OCI-LY3 (cell line): Measurements from ENCODE around the gene SUSD1.
A peak's percentile ranks its signal among the peaks of the same experiment; 100 is the strongest.

Source experiments
- H2AFZ ChIP-seq: fragments of 200-600, 300-600 bp; shearing (Covaris generic); 2 replicates; pipeline ENCODE4 v1.6.0; 2014; ENCODE audit warnings: antibody characterized with exemption, low read depth, low read length
- H3K27ac ChIP-seq: fragments of 200-600, 300-600 bp; sonication (generic); 2 replicates; pipeline ENCODE4 v1.5.1; 2014; ENCODE audit warnings: mild to moderate bottlenecking, low read length, moderate library complexity, mixed read lengths
- H3K27me3 ChIP-seq: fragments of 200-600, 300-600 bp; sonication (generic); 2 replicates; pipeline ENCODE4 v1.6.1; 2014; ENCODE audit warnings: low read depth, low read length, mixed read lengths
- H3K36me3 ChIP-seq: fragments of 200-600, 300-600 bp; sonication (generic); replicated peaks from 2 replicates; pipeline ENCODE3; 2014; ENCODE audit warnings: low read depth, low read length, mixed read lengths
- H3K4me1 ChIP-seq: fragments of 300-600, 200-600 bp; sonication (generic); 2 replicates; pipeline ENCODE4 v1.6.1; 2014; ENCODE audit warnings: low read length, mixed read lengths
- H3K4me2 ChIP-seq: fragments of 200-600, 300-600 bp; sonication (generic); 2 replicates; pipeline ENCODE4 v1.6.1; 2014; ENCODE audit warnings: low read length, mixed read lengths
- H3K4me3 ChIP-seq: fragments of 300-600, 200-600 bp; sonication (generic); 2 replicates; pipeline ENCODE4 v1.5.1; 2014; ENCODE audit warnings: antibody characterized with exemption, mild to moderate bottlenecking, low read length, moderate library complexity
- H3K79me2 ChIP-seq: fragments of 300-600, 200-600 bp; shearing (Covaris generic); 2 replicates; pipeline ENCODE4 v1.6.1; 2014; ENCODE audit warnings: mild to moderate bottlenecking, low read length, mixed read lengths
- H3K9ac ChIP-seq: fragments of 300-600, 200-600 bp; shearing (Covaris generic); 2 replicates; pipeline ENCODE4 v1.6.0; 2014; ENCODE audit warnings: mild to moderate bottlenecking, low read length, moderate library complexity
- H3K9me3 ChIP-seq: fragments of 200-600, 300-600 bp; shearing (Covaris generic); 2 replicates; pipeline ENCODE4 v1.6.1; 2014; ENCODE audit warnings: low read length, mixed read lengths; ENCODE audit not compliant: insufficient read depth
- H4K20me1 ChIP-seq: fragments of 200-600, 300-600 bp; sonication (generic); 2 replicates; pipeline ENCODE4 v1.6.1; 2016; ENCODE audit warnings: low read length, mixed read lengths; ENCODE audit not compliant: insufficient read depth
- CTCF ChIP-seq: fragments of 200-600, 300-600 bp; sonication (generic); IDR thresholded peaks from 2 replicates; pipeline ENCODE4 v1.5.1; 2014; ENCODE audit warnings: antibody characterized with exemption, low read length, low read depth
- EZH2phosphoT487 ChIP-seq: fragments of 200-600 bp; shearing (Covaris generic); IDR thresholded peaks from 2 replicates; pipeline ENCODE4 v1.6.1; 2018; ENCODE audit warnings: antibody characterized with exemption, mixed run types, low read depth

The SUSD1 gene

DNA sequence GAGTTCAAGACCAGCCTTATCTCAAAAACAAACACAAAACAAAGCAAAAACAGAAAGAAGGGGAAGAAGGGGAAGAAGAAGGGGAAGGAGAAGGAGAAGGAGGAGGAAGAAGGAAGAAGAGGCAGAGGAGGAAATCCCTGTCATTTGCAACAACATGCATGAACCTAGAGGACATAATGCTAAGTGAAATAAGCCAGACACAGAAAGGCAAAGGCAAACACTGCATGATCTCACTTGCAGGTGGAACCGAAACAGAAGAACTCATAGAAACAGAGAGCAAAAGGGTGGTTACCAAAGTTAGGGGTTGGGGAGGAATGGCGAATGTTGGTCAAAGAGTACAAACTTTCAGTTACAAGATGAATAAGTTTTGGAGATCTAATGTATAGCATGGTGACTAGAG, 143.1 kb downstream of the SUSD1 start:
- Histone ChIP-seq H3K36me3 (no peaks in the 10 kb centered on the region), H3K4me3 (peak overlapping the region; percentile 67), H3K9me3 (no peaks in the 10 kb centered on the region), H3K79me2 (peaks cover 5% of the 10 kb centered on the region; the same call in 1 of the 2 replicates), H3K9ac (peak overlapping the region; percentile 90), H2AFZ (no peak overlapping the region), H3K4me2 (peak overlapping the region; percentile 82), H3K27ac (peak overlapping the region; percentile 98), H4K20me1 (no peaks in the 10 kb centered on the region), H3K4me1 (peaks cover 93% of the 10 kb centered on the region), H3K27me3 (no peaks in the 10 kb centered on the region)
- TF ChIP-seq CTCF (no peak), EZH2phosphoT487 (no peak)

GRCh38 chr9:112031400-112031799, 143.7 kb downstream of the SUSD1 start:
- Histone ChIP-seq H3K9ac (peak overlapping the region; percentile 90), H3K9me3 (no peaks in the 10 kb centered on the region), H3K27me3 (no peaks in the 10 kb centered on the region), H4K20me1 (no peaks in the 10 kb centered on the region), H3K79me2 (peaks cover 11% of the 10 kb centered on the region), H3K27ac (peak overlapping the region; percentile 98), H3K4me3 (peak overlapping the region; percentile 67), H3K4me2 (peak overlapping the region; percentile 82), H2AFZ (no peak overlapping the region), H3K36me3 (no peaks in the 10 kb centered on the region), H3K4me1 (peaks cover 93% of the 10 kb centered on the region)
- TF ChIP-seq EZH2phosphoT487 (no peak), CTCF (no peak)

DNA sequence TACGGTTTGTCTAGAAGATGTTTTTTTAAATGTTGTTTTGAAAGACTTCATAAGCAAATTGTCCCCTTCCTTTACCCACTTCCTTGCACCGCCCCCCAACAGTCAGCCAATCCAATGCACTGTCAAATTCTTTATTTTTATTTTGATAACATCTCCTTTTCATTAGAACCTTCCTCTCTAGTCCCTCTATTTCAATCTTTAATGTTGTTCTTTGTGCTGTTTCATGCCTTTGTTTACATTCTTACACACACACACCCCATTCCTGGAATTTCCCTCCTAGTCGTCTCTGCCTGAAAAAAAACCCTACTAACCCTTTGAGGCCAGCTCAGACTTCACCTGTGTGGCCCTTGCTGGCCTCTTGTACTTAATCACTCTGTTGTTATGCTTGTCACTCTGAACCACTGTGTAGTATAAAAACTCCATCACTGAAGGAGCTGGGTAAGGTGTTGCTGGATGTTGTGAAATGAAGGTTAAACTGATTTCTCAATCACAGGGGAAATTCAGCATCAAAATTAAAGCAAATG, 145.1 kb downstream of the SUSD1 start:
- Histone ChIP-seq H3K4me2 (peak overlapping the region; percentile 86), H2AFZ (no peak overlapping the region), H3K4me1 (peaks cover 92% of the 10 kb centered on the region), H3K27me3 (no peaks in the 10 kb centered on the region), H3K9me3 (peaks cover 6% of the 10 kb centered on the region; the same call in 1 of the 2 replicates), H3K4me3 (peak overlapping the region; percentile 18; the same call in 1 of the 2 replicates), H3K9ac (peak overlapping the region; percentile 90), H4K20me1 (no peaks in the 10 kb centered on the region), H3K27ac (peak overlapping the region; percentile 98), H3K36me3 (peaks cover 10% of the 10 kb centered on the region), H3K79me2 (peaks cover 13% of the 10 kb centered on the region)
- no peak for TF ChIP-seq CTCF
- TF ChIP-seq EZH2phosphoT487 = no peak

GRCh38 chr9:112028242-112029221, 146.6 kb downstream of the SUSD1 start:
- TF ChIP-seq CTCF = peak; percentile 27
- no peak for TF ChIP-seq EZH2phosphoT487
- H3K4me2 ChIP-seq = peak overlapping the region; percentile 91
- peak overlapping the region; percentile 98 for H3K27ac ChIP-seq
- H3K9ac ChIP-seq = peak overlapping the region; percentile 96
- H3K27me3 ChIP-seq = no peaks in the 10 kb centered on the region
- H3K9me3 ChIP-seq = peaks cover 6% of the 10 kb centered on the region; the same call in 1 of the 2 replicates
- H3K4me3 ChIP-seq = peak overlapping the region; percentile 80
- H4K20me1 ChIP-seq = no peaks in the 10 kb centered on the region
- H3K4me1 ChIP-seq = peaks cover 90% of the 10 kb centered on the region
- peaks cover 14% of the 10 kb centered on the region for H3K36me3 ChIP-seq
- peaks cover 13% of the 10 kb centered on the region for H3K79me2 ChIP-seq
- H2AFZ ChIP-seq = no peak overlapping the region
